HG03135 (cell line): ENCODE results near the gene JMJD1C.
"Not testable (repeated sequence)": the region's sequence is repeated elsewhere in the genome, so short reads cannot be mapped to it uniquely, and the experiment has no call there.

Experiments
- ATAC-seq: cut with Tn5 transposase; IDR thresholded peaks from one replicate; pipeline ENCODE4 v1.9.1; 2021; ENCODE audit warnings: mild to moderate bottlenecking, moderate library complexity; ENCODE audit not compliant: unreplicated experiment

Gene JMJD1C, protein sequence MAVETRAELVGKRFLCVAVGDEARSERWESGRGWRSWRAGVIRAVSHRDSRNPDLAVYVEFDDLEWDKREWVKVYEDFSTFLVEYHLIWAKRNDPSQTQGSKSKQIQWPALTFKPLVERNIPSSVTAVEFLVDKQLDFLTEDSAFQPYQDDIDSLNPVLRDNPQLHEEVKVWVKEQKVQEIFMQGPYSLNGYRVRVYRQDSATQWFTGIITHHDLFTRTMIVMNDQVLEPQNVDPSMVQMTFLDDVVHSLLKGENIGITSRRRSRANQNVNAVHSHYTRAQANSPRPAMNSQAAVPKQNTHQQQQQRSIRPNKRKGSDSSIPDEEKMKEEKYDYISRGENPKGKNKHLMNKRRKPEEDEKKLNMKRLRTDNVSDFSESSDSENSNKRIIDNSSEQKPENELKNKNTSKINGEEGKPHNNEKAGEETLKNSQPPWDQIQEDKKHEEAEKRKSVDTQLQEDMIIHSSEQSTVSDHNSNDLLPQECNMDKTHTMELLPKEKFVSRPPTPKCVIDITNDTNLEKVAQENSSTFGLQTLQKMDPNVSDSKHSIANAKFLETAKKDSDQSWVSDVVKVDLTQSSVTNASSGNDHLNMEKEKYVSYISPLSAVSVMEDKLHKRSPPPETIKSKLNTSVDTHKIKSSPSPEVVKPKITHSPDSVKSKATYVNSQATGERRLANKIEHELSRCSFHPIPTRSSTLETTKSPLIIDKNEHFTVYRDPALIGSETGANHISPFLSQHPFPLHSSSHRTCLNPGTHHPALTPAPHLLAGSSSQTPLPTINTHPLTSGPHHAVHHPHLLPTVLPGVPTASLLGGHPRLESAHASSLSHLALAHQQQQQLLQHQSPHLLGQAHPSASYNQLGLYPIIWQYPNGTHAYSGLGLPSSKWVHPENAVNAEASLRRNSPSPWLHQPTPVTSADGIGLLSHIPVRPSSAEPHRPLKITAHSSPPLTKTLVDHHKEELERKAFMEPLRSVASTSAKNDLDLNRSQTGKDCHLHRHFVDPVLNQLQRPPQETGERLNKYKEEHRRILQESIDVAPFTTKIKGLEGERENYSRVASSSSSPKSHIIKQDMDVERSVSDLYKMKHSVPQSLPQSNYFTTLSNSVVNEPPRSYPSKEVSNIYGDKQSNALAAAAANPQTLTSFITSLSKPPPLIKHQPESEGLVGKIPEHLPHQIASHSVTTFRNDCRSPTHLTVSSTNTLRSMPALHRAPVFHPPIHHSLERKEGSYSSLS (N-terminal part only)

DNA sequence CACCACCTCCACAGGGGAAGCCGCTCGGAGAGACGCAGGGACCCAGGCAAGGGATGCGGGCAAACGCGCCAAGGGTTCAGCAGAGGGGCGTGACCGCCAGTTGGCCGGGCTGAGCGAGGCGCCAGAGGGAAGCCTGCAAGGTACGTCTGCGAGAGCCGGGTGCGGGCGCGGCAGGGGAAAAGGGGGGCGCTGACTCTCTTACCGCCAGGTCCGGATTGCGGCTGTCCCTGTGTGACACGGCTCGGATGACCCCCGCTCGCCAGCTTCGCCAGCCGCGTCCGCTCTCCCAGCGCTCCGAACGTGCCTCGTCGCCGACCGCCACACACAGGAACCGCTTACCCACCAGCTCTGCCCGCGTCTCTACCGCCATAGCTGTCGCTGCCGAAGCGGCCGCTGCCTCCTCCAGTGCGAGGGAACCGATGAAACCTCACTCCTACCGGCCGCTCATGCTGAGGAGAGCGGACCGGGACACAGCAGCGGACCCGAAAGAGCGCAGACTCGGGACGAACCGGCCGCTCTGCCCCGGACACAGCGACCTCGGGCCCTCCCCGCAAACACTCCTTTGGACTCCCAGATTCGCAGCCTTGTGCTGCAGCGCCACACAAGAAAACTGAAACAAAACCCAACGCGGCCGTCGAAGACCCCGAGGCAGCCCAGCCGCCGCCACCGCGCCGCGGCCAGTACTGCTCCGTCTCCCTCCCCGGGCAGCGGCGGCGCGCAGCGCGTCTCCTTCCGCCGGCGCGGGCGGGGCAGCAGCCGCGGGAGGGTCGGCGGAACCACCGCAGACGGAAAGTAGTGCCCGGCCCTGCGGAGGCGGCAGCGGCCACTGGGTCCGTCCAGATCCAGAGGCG, at the start of gene JMJD1C:
Gene JMJD1C (minus strand): TSS at position 685 of the 851 bp plus-strand sequence. CDS start 315 bp downstream, at position 370.
- ATAC-seq = peak; percentile 67

DNA sequence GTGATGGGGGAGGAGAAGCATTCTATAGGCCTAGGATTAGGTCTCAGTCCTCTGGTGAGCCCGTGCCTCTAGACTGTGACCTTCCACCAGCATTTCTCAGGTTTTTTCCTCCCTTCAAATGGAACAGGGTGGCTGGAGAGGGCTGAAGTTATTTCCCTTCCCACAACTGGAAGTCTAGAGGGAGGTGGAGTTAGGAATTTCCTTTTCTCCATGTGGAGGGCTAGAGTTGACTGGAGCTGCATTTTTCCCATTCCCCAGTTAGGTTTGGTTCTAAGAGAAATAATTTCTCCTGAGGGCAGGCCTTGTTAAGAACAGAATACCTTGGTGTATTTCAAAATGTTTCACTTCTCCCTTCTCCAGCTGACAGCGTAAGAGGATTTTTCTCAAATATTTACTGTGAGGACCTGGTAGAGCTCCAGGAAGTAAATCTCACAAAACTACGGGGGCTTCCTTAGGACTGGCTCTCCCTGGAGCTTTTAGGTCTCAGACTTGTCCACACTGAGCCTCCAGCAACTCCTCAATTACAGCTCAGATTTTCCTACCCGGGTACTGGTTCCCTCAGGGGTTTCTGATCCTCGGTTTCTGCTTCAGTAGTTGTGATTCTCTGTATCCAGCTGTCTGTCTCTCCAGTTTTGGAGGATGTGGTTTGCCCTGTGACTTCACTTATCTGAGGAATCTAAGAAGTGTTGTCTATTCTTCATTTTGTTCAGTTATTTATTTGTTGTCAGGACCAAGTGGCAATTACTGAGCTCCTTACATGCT, 49.4 kb upstream of the JMJD1C start:
- ATAC-seq = no peak

DNA sequence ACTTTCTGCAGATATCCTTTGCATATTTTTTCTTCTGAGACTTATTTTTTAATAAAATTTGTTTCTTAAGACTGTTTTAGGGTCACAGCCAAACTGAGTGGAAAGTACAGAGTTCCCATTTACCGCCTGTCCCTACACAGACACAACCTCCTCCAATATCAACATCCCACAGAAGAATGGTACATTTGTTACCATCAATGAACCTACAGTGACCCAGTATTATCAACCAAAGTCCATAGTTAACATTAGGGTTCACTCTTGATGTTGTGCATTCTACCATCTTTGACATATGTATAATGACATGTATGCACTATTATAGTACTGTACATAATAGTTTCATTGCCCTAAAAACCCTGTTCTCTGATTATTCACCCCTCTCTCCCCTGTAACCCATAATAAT, 40.8 kb upstream of the JMJD1C start:
- ATAC-seq = no peak

DNA sequence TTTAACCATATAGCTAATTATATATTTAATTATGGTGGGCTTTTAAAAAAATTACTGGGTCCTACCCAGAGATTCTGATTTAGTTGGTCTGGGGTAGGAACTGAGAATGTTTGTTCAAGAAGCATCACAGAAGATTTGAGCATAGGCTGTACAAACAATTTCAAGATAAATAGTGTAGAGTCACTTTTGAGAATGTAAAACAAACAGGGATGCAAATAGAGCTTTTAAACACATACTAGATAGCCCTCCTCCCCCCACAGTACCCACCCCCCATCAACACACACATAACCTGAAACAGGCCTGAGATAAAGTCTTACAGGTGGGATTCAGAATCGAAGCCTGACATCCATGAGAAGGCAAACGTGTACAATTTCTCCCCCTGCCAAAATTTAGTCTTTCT, 39.8 kb upstream of the JMJD1C start:
- no peak for ATAC-seq

DNA sequence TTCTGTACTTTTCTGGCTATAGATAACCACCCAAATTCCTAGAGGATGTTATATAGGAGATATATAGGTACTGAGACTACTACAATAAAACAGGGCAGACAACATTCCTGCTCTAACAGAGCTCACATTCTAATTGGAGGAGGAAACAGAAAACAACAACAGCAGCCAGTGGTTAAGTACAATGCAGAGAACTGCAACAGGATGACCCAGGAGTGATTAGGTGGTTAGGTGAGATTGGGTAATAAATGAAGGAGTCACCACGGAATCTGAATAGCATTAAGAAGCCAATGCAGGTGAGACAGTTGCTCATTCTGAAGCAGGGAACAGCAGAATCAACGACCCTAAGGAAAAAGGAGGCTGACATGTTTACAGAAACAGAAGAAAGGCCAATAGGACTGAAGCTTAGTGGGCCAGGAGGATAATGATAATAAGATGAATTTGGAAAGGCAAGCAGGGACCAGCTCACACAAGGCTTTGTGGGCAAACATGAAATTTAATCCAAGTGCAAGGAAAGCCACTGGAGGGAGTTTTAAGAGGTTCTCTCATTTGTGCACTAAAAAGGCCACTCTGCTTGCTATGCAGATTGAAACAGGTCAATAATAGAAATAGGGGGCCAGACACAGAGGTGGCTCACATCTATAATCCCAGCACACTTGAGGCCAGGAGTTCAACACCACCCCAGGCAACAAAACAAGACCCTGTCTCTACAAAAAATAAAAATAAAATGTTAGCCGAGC, 38.5 kb upstream of the JMJD1C start:
- no peak for ATAC-seq

DNA sequence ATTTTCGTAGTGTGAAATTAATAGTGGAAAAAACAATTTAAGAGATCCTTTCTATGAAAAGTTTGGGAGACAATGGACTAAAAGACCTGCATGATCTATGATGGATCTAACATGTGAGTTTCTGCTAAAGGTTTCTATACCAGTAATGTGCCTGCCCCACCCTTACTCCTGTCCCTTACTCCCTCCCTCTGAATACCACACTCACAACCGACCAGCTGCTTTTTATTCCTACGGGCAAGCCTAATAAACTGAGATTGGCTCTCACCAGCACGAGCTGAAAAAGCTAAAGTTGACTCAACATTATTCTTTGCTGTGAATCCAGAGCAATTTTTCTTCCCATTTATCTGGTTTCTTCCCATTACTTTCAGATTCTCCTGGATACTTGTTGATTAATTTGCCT, 37.6 kb upstream of the JMJD1C start:
- no peak for ATAC-seq

DNA sequence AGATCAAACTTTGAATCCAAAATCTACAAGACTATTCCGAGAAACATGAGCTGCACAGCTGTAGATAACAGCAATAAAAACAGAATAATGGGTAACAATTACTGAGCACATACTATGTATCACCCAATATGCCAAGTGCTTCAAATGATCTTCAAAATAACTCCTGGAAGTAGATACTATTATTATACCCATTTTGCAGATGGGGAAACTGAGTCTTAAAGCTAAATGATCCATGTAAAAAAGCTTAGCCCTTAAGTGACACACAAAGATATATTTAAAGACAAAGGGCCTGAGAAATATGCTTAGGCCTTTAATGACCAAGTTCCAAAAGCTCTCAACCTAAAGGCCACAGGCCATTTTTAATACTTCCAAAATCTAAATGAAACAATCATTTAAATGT, 37.1 kb upstream of the JMJD1C start:
- ATAC-seq = no peak

DNA sequence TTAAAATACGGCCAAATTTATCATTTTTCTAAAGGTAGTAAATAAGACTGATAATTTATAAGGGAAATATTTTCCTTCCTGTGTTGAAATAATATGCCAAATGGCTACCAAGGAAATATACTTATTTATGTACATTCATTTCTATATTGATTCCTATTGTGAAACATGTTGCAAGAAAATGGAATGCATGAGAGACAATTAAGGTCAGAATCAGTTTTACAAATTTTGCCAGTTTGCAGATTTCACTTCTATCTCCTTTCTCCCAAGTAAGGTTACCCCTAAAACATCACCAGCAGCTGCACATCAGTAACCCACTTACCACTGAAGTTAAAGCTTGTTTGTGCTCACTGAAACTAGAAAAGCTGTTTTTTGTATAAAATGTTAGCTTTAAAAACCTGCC, 36.2 kb upstream of the JMJD1C start:
- ATAC-seq = no peak

DNA sequence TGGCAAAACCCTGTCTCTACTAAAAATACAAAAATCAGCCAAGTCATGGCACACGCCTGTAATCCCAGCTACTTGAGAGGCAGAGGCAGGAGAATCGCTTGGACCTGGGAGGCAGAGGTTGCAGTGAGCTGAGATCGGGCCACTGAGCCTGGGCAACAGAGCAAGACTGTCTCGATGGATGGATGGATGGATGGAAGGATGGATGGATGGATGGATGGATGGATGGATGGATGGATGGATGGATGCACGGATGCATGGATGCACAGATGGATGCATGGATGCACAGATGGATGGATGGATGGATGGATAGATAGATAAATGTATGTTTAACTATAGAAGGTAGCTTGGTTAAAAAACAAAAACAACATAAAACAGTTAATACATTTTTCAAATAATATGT, 34.8 kb upstream of the JMJD1C start:
- not testable (repeated sequence) for ATAC-seq

DNA sequence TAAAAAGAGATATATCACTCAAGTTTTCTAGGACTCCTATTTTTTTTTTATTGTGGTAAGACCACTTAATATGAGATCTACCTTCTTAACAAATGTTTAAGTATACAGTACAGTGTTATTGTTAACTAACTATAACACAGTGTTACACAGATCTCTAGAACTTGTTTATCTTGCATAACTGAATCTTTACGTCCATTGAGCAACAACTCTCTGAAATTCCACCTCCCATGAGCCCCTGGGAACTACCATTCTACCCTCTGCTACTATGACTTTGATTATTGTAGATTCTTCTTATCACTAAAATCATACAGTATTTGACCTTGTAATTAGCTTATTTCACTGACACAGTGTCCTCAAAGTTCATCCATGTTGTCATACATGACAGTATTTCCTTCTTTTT, 32.9 kb upstream of the JMJD1C start:
- ATAC-seq = no peak

DNA sequence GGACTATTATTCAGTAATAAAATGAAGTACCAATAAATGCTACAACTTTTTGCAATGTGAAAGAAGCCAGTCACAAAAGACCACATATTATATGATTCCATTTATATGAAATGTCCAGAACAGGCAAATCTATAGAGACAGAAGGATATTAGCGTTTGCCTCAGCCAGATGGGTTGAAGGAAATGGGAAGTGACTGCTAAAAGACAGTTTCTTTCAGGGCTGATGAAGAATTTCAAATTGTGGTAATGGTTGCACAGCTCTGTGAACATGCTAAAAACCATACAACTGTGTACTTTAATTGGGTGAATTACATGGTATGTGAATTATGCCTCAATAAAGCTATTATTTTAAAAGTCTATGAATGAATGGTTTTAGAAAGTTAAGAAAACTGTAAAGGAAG, 31.5 kb upstream of the JMJD1C start:
- no peak for ATAC-seq

DNA sequence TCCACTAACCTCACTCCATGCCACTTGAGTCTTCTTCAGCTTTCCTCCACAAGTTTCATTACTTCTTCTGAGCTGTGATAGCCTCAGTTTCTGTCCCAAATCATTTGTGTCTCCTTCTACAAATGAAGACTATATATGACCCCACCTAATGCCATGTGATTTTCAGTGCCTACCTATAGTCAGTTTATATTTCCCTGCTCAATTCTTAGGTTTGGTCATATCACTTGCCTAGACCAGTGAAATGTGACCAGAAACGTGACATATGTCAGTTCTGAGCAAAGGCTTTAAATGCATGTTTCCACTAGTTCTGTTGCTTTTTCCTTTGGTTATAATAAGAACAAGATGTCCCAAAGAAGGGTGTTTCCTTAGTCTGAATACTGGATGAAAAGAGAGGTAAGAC, 30.8 kb upstream of the JMJD1C start:
- no peak for ATAC-seq

DNA sequence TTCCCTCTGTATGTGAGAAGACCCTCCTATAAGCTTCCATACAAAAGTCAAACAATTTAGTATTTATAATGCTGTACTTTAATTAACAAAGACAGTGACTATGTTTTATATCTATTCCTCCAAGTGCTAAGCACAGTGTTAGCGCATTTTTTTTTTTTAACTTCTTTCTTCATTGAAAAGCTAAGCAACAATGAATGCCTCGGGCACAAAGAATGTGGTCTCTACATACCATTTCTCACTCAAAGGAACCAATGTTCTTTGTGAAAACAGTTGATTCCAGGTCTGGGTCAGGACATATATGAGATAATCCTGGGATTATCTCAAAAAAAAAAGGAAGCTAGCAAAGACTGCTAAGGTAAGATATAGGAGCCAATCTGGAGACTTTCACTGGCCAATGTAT, 29.2 kb upstream of the JMJD1C start:
- no peak for ATAC-seq

DNA sequence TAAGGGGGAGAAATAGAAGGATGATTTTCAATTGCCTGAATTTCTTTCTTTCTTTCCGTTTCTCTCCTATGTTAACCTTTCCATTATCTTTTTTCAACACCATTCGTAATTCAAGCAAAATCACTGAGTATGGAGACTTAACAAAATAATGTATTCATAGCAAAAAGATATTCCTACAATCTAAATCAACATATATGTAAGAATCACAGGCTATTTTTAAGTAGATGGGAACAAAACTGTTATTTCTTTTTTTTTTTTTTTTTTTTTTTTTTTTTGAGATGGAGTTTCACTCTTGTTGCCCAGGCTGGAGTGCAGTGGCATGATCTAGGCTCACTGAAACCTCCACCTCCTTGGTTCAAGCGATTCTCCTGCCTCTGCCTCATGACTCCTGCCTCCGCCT, 27.2 kb upstream of the JMJD1C start:
- ATAC-seq = no peak

DNA sequence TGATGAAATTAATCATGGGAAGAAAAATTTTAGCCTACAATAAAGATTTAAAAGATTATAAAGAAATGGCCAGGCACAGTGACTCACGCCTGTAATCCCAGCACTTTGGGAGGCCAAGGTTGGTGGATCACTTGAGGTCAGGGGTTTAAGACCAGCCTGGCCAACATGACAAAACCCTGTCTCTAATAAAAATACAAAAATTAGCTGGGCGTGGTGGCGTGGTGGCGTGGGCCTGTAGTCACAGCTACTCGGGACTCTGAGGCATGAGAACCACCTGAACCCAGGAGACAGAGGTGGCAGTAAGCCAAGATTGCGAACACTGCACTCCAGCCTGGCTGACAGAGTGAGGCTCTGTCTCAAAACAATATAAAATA, 26.5 kb upstream of the JMJD1C start:
- ATAC-seq = not testable (repeated sequence)

DNA sequence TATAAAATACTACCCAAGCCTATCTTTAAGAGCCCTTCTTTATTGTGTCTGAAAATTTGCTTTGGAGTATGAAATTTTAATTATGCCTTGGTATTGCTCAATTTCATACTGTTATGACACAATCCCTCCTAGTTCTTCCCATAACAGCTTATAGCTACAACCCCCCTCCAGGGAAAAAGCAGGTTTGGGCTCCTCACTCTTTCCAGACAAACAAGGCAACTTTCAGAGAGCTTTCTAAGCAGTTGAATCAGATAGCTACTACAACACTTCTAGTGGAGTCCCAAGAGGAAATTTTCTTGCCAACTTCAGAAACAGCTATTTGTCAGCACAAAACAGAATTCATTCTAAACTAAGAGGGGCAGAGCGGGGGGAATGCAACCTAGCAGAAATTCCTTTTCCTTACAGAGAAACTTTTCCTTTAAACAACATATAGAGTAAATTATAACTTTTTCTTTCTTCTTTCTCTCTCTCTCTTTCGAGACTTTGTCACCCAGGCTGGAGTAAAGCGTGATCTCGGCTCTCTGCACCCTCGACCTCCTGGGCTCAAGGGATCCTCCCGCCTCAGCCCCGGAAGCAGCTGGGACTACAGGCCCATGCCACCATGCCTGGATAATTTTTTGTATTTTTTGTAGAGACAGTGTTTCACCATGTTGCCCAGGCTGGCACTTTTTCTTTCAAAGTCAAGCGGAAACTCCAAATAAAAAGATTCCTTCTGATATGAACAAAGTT, 26.0 kb upstream of the JMJD1C start:
- no peak for ATAC-seq

DNA sequence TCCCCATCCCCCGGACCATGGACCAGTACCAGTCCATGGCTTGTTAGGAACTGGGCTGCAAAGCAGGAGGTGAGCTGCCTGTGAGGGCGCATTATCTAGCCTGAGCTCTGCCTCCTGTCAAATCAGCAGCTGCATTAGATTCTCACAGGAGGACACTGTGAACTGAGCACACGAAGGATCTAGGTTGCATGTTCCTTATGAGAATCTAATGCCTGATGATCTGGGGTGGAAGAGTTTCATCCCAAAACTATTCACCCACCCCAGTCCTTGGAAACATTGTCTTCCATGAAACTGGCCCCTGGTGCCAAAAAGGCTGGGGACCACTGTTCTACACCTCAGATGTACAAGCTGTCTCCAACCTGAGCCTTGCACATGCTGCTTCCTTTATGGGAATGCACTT, 24.1 kb upstream of the JMJD1C start:
- no peak for ATAC-seq

DNA sequence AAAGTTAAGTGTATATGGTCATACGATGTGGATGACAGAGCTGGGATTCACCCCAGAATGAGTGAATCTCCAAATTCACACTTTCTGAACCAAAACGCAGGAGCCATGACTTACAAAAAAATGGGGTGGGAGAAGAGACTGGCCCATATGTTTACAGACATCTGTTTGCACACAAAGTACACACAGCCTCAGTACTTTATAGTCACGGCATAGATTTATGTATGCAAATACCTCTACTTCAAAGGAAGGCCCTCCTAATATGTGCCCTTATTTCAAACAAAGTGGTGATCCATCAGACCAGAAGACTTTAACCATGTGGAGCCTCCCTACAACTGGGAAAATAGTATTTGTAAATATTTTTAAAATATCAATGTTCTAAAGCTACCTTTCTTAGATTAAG, 22.2 kb upstream of the JMJD1C start:
- no peak for ATAC-seq
